GM12878 (cell line): ENCODE data around the gene IL1RL1. TPM values are rescaled to one million over a fixed set of nuclear protein-coding genes. Genes with fewer than 3 reads are reported as not detected.

Source experiments
- CEBPZ ChIP-seq: fragments of 150-350 bp; IDR thresholded peaks from 2 replicates; pipeline ENCODE4 v1.6.1; 2016; ENCODE audit warnings: low read depth, low read length
- ETV6 ChIP-seq, 2 experiments: fragments of 450-650 bp in 1 of 2; IDR thresholded peaks in 1 of 2; conservative IDR thresholded peaks in 1 of 2; 2 replicates each; pipeline ENCODE4 v1.6.1; 2014; ENCODE audit warnings: antibody characterized with exemption in 1 of 2, borderline replicate concordance in 1 of 2, low read depth in 1 of 2, mild to moderate bottlenecking in 1 of 2, moderate library complexity in 1 of 2
- EZH2 ChIP-seq: IDR thresholded peaks from 2 replicates; pipeline ENCODE4 v1.6.1; 2012; ENCODE audit warnings: low read depth, mild to moderate bottlenecking, control low read depth, inconsistent platforms, low read length, borderline replicate concordance; ENCODE audit not compliant: control insufficient read depth
- NFXL1 ChIP-seq: fragments of 450-650 bp; IDR thresholded peaks from 2 replicates; pipeline ENCODE4 v1.6.1; 2017; ENCODE audit warnings: antibody characterized with exemption, mild to moderate bottlenecking, borderline replicate concordance
- NFYB ChIP-seq: IDR thresholded peaks from 2 replicates; pipeline ENCODE4 v1.6.1; 2011; ENCODE audit warnings: low read depth, mild to moderate bottlenecking, low read length, improper control_type of control experiment, moderate library complexity; ENCODE audit not compliant: insufficient read depth
- POLR2AphosphoS2 ChIP-seq: IDR thresholded peaks from 2 replicates; pipeline ENCODE4 v1.6.1; 2011; ENCODE audit warnings: low read depth, mild to moderate bottlenecking, low read length, improper control_type of control experiment, moderate library complexity
- SMAD1 ChIP-seq: fragments of 450-650 bp; IDR thresholded peaks from 2 replicates; pipeline ENCODE4 v1.6.1; 2018; ENCODE audit warnings: mild to moderate bottlenecking, low read depth; ENCODE audit not compliant: partially characterized antibody
- SRF ChIP-seq, 2 experiments: IDR thresholded peaks; 2 replicates each; pipeline ENCODE4 v1.6.1; 2011; ENCODE audit warnings: low read depth in 2 of 2, low read length in 2 of 2, mild to moderate bottlenecking in 1 of 2, moderate library complexity in 1 of 2
- TAF1 ChIP-seq: IDR thresholded peaks from 2 replicates; pipeline ENCODE4 v1.6.1; 2011; ENCODE audit warnings: mild to moderate bottlenecking, low read depth, low read length, borderline replicate concordance
- YY1 ChIP-seq: IDR thresholded peaks from 2 replicates; pipeline ENCODE4 v1.6.1; 2011; ENCODE audit warnings: low read depth, mild to moderate bottlenecking, low read length
- polyA plus RNA-seq, 11 experiments: library from polyadenylated mRNA; depleted of rRNA in 4 of 11; unstranded in 6 of 11; stranded (reverse) in 5 of 11; fragments of >200 nt; fragmentation: Nextera tagmentation in 4 of 11; fragmentation: Illumina TruSeq in 1 of 11; extraction: Ambion mirVana in 4 of 11; extraction: Trizol in 1 of 11; gene quantifications; 1 replicate in 1 of 11; 2 replicates in 10 of 11; pipeline versions ENCODE4 v1.2.1 to v1.2.3, GENCODE V29; 2011 to 2016; ENCODE audit warnings: inconsistent platforms in 2 of 11, missing spikeins in 2 of 11, low read depth in 1 of 11
- total RNA-seq, 4 experiments: library from RNA; depleted of rRNA in 3 of 4; stranded (reverse); fragments of >200 nt in 3 of 4; fragmentation: Illumina TruSeq in 1 of 4; extraction: Trizol in 1 of 4; gene quantifications; 2 replicates each; pipeline versions ENCODE4 v1.2.1 to v1.2.3, GENCODE V29; 2013 to 2021
- TF ChIP-seq, protein P1 (sequence below): fragments of 450-650 bp; IDR thresholded peaks from 2 replicates; pipeline ENCODE4 v1.6.1; 2018; ENCODE audit warnings: borderline replicate concordance, mild to moderate bottlenecking; ENCODE audit not compliant: partially characterized antibody

The IL1RL1 gene
- total and polyA plus RNA-seq, 10 of the 15 experiments (the other 5 are each of a cell fraction or from before 2014, with no cell fraction given): 0.08 to 0.18 TPM; not detected in 8

- TF ChIP-seq EZH2: no peak
- 0 out of 2 replicates have a peak, but pooled peaks have one; percentile 19 for TF ChIP-seq TAF1
- TF ChIP-seq POLR2AphosphoS2: no peak
- TF ChIP-seq YY1: peak; percentile 33; the same call in 1 of the 2 replicates
- TF ChIP-seq NFXL1: no peak
- no peak for TF ChIP-seq ETV6 (conservative IDR thresholded peaks at IDR 0.05 in 1 of 2, IDR thresholded peaks at IDR 0.05 in 1 of 2; ENCODE audit: borderline replicate concordance in 1 of 2, low read depth in 1 of 2)
- TF ChIP-seq SRF (IDR thresholded peaks at IDR 0.05; ENCODE audit: low read depth in 2 of 2, low read length in 2 of 2): no peak
- no peak for TF ChIP-seq SMAD1
- TF ChIP-seq, protein P1, sequence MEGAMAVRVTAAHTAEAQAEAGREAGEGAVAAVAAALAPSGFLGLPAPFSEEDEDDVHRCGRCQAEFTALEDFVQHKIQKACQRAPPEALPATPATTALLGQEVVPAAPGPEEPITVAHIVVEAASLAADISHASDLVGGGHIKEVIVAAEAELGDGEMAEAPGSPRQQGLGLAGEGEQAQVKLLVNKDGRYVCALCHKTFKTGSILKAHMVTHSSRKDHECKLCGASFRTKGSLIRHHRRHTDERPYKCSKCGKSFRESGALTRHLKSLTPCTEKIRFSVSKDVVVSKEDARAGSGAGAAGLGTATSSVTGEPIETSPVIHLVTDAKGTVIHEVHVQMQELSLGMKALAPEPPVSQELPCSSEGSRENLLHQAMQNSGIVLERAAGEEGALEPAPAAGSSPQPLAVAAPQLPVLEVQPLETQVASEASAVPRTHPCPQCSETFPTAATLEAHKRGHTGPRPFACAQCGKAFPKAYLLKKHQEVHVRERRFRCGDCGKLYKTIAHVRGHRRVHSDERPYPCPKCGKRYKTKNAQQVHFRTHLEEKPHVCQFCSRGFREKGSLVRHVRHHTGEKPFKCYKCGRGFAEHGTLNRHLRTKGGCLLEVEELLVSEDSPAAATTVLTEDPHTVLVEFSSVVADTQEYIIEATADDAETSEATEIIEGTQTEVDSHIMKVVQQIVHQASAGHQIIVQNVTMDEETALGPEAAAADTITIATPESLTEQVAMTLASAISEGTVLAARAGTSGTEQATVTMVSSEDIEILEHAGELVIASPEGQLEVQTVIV: no peak
- TF ChIP-seq CEBPZ: no peak
- no peak for TF ChIP-seq NFYB
Measured at GRCh38 chr2:102357937-102358336, 46.6 kb downstream of the IL1RL1 start (continued).
